Stomach (tissue), 9 donors: ENCODE measurements around the gene RPTOR. TPM values are rescaled to one million over a fixed set of nuclear protein-coding genes. Genes with fewer than 3 reads are reported as not detected.
"Not testable (repeated sequence)": the region's sequence is repeated elsewhere in the genome, so short reads cannot be mapped to it uniquely, and the experiment has no call there.

ENCODE experiments used
- DNase-seq, 2 donors: peaks; one replicate each; pipeline versions ENCODE4 v3.0.0 to v3.0.0-alpha.2; 2013 to 2019
- H3K27ac ChIP-seq, 5 donors: fragments of 200-600 bp in 4 of 5; sonication (generic) in 4 of 5; one replicate each; pipeline ENCODE4 v1.5.1; 2013 to 2019; ENCODE audit warnings: mild to moderate bottlenecking in 1 of 5, moderate library complexity in 1 of 5
- H3K27me3 ChIP-seq, 3 donors: fragments of 200-600 bp; sonication (generic); one replicate each; pipeline ENCODE4 v1.5.1; 2017 to 2019; ENCODE audit warnings: mixed run types in 1 of 3
- H3K36me3 ChIP-seq, 4 donors: fragments of 200-600 bp; sonication (generic); 1 replicate in 3 of 4; 2 replicates in 1 of 4; pipeline ENCODE4 v1.5.1; 2016 to 2019
- H3K4me1 ChIP-seq, 4 donors: fragments of 200-600 bp; sonication (generic); one replicate each; pipeline ENCODE4 v1.5.1; 2016 to 2019
- H3K4me3 ChIP-seq, 4 donors: fragments of 200-600 bp; sonication (generic) in 3 of 4; one replicate each; pipeline ENCODE4 v1.5.1; 2016 to 2019; ENCODE audit warnings: mild to moderate bottlenecking in 1 of 4
- H3K9me3 ChIP-seq, 4 donors: fragments of 200-600 bp; sonication (generic); one replicate each; pipeline ENCODE4 v1.5.1; 2016 to 2019
- CTCF ChIP-seq, 7 experiments: fragments of 450-650 bp in 4 of 7; fragments of 200-600 bp in 3 of 7; sonication (generic) in 3 of 7; IDR thresholded peaks; one replicate each; pipeline ENCODE4 v1.5.1; 2016 to 2019; ENCODE audit warnings: antibody characterized with exemption in 7 of 7, control low read depth in 2 of 7, mild to moderate bottlenecking in 1 of 7
- EP300 ChIP-seq: sonication (generic); formaldehyde crosslinking; IDR thresholded peaks from one replicate; pipeline ENCODE4 v1.6.1; 2017; ENCODE audit warnings: antibody characterized with exemption
- POLR2A ChIP-seq, 4 donors: fragments of 450-650 bp; IDR thresholded peaks; one replicate each; pipeline ENCODE4 v1.6.1; 2016; ENCODE audit warnings: antibody characterized with exemption in 4 of 4, control low read depth in 2 of 4, mild to moderate bottlenecking in 1 of 4, moderate library complexity in 1 of 4
- POLR2AphosphoS5 ChIP-seq, 3 donors: sonication (generic); formaldehyde crosslinking; IDR thresholded peaks; one replicate each; pipeline ENCODE4 v1.6.1; 2016; ENCODE audit warnings: antibody characterized with exemption in 3 of 3
- WGBS, 5 donors: extraction: QIAGEN DNeasy Blood & Tissue Kit in 3 of 5; methylation state at CpG; one replicate each; pipeline versions ENCODE4 v1.1.5 to v1.1.7; 2013 to 2018; 5-methylcytosine and 5-hydroxymethylcytosine counted together
- intact Hi-C: fragments of 100-400 bp; cut with DNase I; formaldehyde crosslinking; loops from one replicate; pipeline ENCODE4 v1.15.1; 2023; ENCODE audit warnings: low total_unique reads
- polyA plus RNA-seq, 3 donors: library from polyadenylated mRNA; stranded (reverse); fragments of 200-250 nt; gene quantifications; one replicate each; pipeline ENCODE4 v1.2.3, GENCODE V29; 2013
- total RNA-seq, 5 donors: library from RNA; depleted of rRNA; stranded (reverse); fragments of >200 nt; gene quantifications; one replicate each; pipeline versions ENCODE4 v1.1.0 to v1.2.3, GENCODE V29; 2014 to 2016
- donor health status: healthy with polysubstance abuse.
- donor health status: Bipolar disorder and iron deficiency.
- donor health status: healthy.

The RPTOR gene
- total and polyA plus RNA-seq, 8 donors: 3.8 to 103 (median 19.3) TPM

GRCh38 chr17:80795090-80795580 lies 250.5 kb downstream of the RPTOR start:
- TF ChIP-seq CTCF (IDR thresholded peaks at IDR 0.05) (no peak), EP300 (no peak), POLR2A (IDR thresholded peaks at IDR 0.05) (no peak), POLR2AphosphoS5 (IDR thresholded peaks at IDR 0.05) (no peak)
- Histone ChIP-seq H3K36me3 (peaks cover 0 to 7% (median 0%) of the 10 kb centered on the region in 4 donors), H3K4me1 (peaks cover 12 to 52% (median 27%) of the 10 kb centered on the region in 4 donors), H3K4me3 (no peak overlapping the region), H3K27ac (peak overlapping the region in 3 of 5 donors; percentile 1 to 44 (median 32)), H3K27me3 (no peaks in the 10 kb centered on the region), H3K9me3 (no peaks in the 10 kb centered on the region)
- intact Hi-C loops: no loop called here
- WGBS, 5 donors: 80 to 92% (median 85%) methylated on average over 12 of the region's 12 CpGs
- no peak for DNase-seq

GRCh38 chr17:80795754-80796153 lies 251.1 kb downstream of the RPTOR start:
- 64 to 83% (median 78%) methylated on average over 4 to 14 of the region's 14 CpGs for WGBS, 5 donors
- H3K4me3 ChIP-seq: no peak overlapping the region
- H3K27ac ChIP-seq: peak overlapping the region in 1 of 5 donors; percentile 32

GRCh38 chr17:80796430-80796861 lies 251.8 kb downstream of the RPTOR start:
- 75 to 94% (median 86%) methylated on average over 7 to 9 of the region's 9 CpGs for WGBS, 5 donors
- Histone ChIP-seq H3K27ac (no peak overlapping the region), H3K36me3 (peaks cover 0 to 7% (median 0%) of the 10 kb centered on the region in 4 donors), H3K4me1 (peaks cover 8 to 38% (median 16%) of the 10 kb centered on the region in 4 donors), H3K4me3 (no peak overlapping the region), H3K9me3 (no peaks in the 10 kb centered on the region), H3K27me3 (no peaks in the 10 kb centered on the region)
- intact Hi-C loops: no loop called here
- DNase-seq: no peak
- no peak for TF ChIP-seq CTCF (IDR thresholded peaks at IDR 0.05)
- TF ChIP-seq EP300: no peak
- no peak for TF ChIP-seq POLR2AphosphoS5 (IDR thresholded peaks at IDR 0.05)
- no peak for TF ChIP-seq POLR2A (IDR thresholded peaks at IDR 0.05)

More at GRCh38 chr17:80795754-80796153, 251.1 kb downstream of the RPTOR start:
- TF ChIP-seq POLR2A (IDR thresholded peaks at IDR 0.05) (no peak), CTCF (IDR thresholded peaks at IDR 0.05) (no peak), EP300 (no peak), POLR2AphosphoS5 (IDR thresholded peaks at IDR 0.05) (no peak)
- Histone ChIP-seq H3K9me3 (no peaks in the 10 kb centered on the region), H3K4me1 (peaks cover 12 to 45% (median 23%) of the 10 kb centered on the region in 4 donors), H3K27me3 (no peaks in the 10 kb centered on the region), H3K36me3 (peaks cover 0 to 7% (median 0%) of the 10 kb centered on the region in 4 donors)
- intact Hi-C loops: no loop called here
- peak in 1 of 2 donors; percentile 50 for DNase-seq

- H3K4me3 ChIP-seq, intact Hi-C loops, DNase-seq, H3K27ac ChIP-seq, H3K36me3 ChIP-seq, H3K27me3 ChIP-seq, H3K9me3 ChIP-seq: not testable (repeated sequence)
- H3K4me1 ChIP-seq: peaks cover 4 to 31% (median 12%) of the 10 kb centered on the region in 4 donors
- 95 to 99% (median 96%) methylated on average over 5 of the region's 5 CpGs for WGBS, 5 donors
Measured at GRCh38 chr17:80797222-80797621, 252.6 kb downstream of the RPTOR start.
